Activated naive CD8-positive, alpha-beta T cell treated with anti-CD3 and anti-CD28 coated beads, Interleukin-2, amount 10 ng/mL, durations not matched to agents 7 days and 5 days (primary cell): ENCODE data around the gene GRB14. TPM values are rescaled to one million over a fixed set of nuclear protein-coding genes. Genes with fewer than 3 reads are reported as not detected.

ENCODE experiments used
- ATAC-seq: fragments of 150-1000 bp; cut with Tn5 transposase; one replicate; pipeline ENCODE4 v1.10.0; 2021; ENCODE audit warnings: low read depth, moderate library complexity
- POLR2A ChIA-PET: fragments of 350-600 bp; sonication (Branson Sonifier 250); formaldehyde crosslinking; loops from one replicate; lab custom pipeline; 2021; ENCODE audit warnings: antibody characterized with exemption; lab: Charles Lee
- DNase-seq: peaks from one replicate; pipeline ENCODE4 v3.0.0; 2021
- H3K27ac Mint-ChIP-seq: one replicate; pipeline ENCODE4 v1.8.0; 2022; ENCODE audit warnings: mild to moderate bottlenecking, mixed read lengths
- H3K27me3 Mint-ChIP-seq: one replicate; pipeline ENCODE4 v1.8.0; 2022; ENCODE audit warnings: mild to moderate bottlenecking, moderate library complexity, mixed read lengths
- H3K36me3 Mint-ChIP-seq: one replicate; pipeline ENCODE4 v1.8.0; 2021; ENCODE audit warnings: mild to moderate bottlenecking, mixed read lengths
- H3K4me1 Mint-ChIP-seq: one replicate; pipeline ENCODE4 v1.8.0; 2021; ENCODE audit warnings: mixed read lengths
- H3K4me3 Mint-ChIP-seq: one replicate; pipeline ENCODE4 v1.8.0; 2022; ENCODE audit warnings: mild to moderate bottlenecking, moderate library complexity, mixed read lengths
- H3K9me3 Mint-ChIP-seq: one replicate; pipeline ENCODE4 v1.8.0; 2021; ENCODE audit warnings: mixed read lengths
- total RNA-seq, 2 experiments: library from RNA; stranded (reverse); gene quantifications; one replicate each; pipeline ENCODE4 v1.2.3, GENCODE V29; 2021

The GRB14 gene
- not detected for total RNA-seq

- no peak within 1 kb of the TSS for H3K27ac Mint-ChIP-seq
- no peaks in the 10 kb centered on the region for H3K9me3 Mint-ChIP-seq
- H3K36me3 Mint-ChIP-seq, result no peaks in the 10 kb centered on the region
- H3K4me3 Mint-ChIP-seq, result no peak within 1 kb of the TSS
- peaks cover 33% of the 10 kb centered on the region for H3K27me3 Mint-ChIP-seq
- POLR2A ChIA-PET, result no interaction called here
- DNase-seq (no peak), ATAC-seq (no peak)
- H3K4me1 Mint-ChIP-seq, result no peaks in the 10 kb centered on the region
Observed at GRCh38 chr2:164620873-164621763, at the start of gene GRB14. Gene GRB14, minus strand, starts transcription at chr2:164621482. Its CDS starts 173 bp downstream, at chr2:164621309.

- Mint-ChIP-seq H3K36me3 (no peaks in the 10 kb centered on the region), H3K4me3 (no peak overlapping the region), H3K27me3 (no peaks in the 10 kb centered on the region), H3K27ac (no peak overlapping the region), H3K4me1 (no peaks in the 10 kb centered on the region), H3K9me3 (no peaks in the 10 kb centered on the region)
- DNase-seq, result no peak
- POLR2A ChIA-PET, result no interaction called here
- no peak for ATAC-seq
Observed at GRCh38 chr2:164669291-164669690, 48.0 kb upstream of the GRB14 start.

GRCh38 chr2:164667566-164667965 is 46.3 kb upstream of the GRB14 start:
- H3K27me3 Mint-ChIP-seq, result no peaks in the 10 kb centered on the region
- H3K4me3 Mint-ChIP-seq, result no peak overlapping the region
- no peak for ATAC-seq

GRCh38 chr2:164664070-164664469 is 42.8 kb upstream of the GRB14 start:
- H3K36me3 Mint-ChIP-seq, result no peaks in the 10 kb centered on the region
- no peaks in the 10 kb centered on the region for H3K9me3 Mint-ChIP-seq
- ATAC-seq, result no peak
- H3K4me1 Mint-ChIP-seq, result no peaks in the 10 kb centered on the region
- POLR2A ChIA-PET, result interaction anchor here (0.6 kb wide), 1 partner anchor 50 kb away, joined by 8 read pairs; no protein-coding TSS in a partner anchor
- no peak overlapping the region for H3K27ac Mint-ChIP-seq
- no peak for DNase-seq
- H3K4me3 Mint-ChIP-seq, result no peak overlapping the region
- H3K27me3 Mint-ChIP-seq, result no peaks in the 10 kb centered on the region

More at GRCh38 chr2:164667566-164667965, 46.3 kb upstream of the GRB14 start:
- Mint-ChIP-seq H3K4me1 (no peaks in the 10 kb centered on the region), H3K36me3 (no peaks in the 10 kb centered on the region), H3K27ac (no peak overlapping the region), H3K9me3 (no peaks in the 10 kb centered on the region)
- POLR2A ChIA-PET, result no interaction called here
- DNase-seq, result no peak

- DNase-seq (no peak), ATAC-seq (no peak)
- H3K4me3 Mint-ChIP-seq, result no peak overlapping the region
- H3K27ac Mint-ChIP-seq, result no peak overlapping the region
- POLR2A ChIA-PET, result no interaction called here
- no peaks in the 10 kb centered on the region for H3K9me3 Mint-ChIP-seq
- H3K36me3 Mint-ChIP-seq, result no peaks in the 10 kb centered on the region
- H3K27me3 Mint-ChIP-seq, result no peaks in the 10 kb centered on the region
- no peaks in the 10 kb centered on the region for H3K4me1 Mint-ChIP-seq
Observed at GRCh38 chr2:164662868-164663631, 41.8 kb upstream of the GRB14 start.

GRCh38 chr2:164662066-164662465 is 40.8 kb upstream of the GRB14 start:
- Mint-ChIP-seq H3K4me1 (no peaks in the 10 kb centered on the region), H3K36me3 (no peaks in the 10 kb centered on the region), H3K27ac (no peak overlapping the region), H3K4me3 (no peak overlapping the region), H3K9me3 (no peaks in the 10 kb centered on the region), H3K27me3 (no peaks in the 10 kb centered on the region)
- ATAC-seq, result no peak
- no peak for DNase-seq
- POLR2A ChIA-PET, result no interaction called here

- Mint-ChIP-seq H3K4me1 (no peaks in the 10 kb centered on the region), H3K4me3 (no peak overlapping the region), H3K27me3 (no peaks in the 10 kb centered on the region), H3K9me3 (no peaks in the 10 kb centered on the region), H3K27ac (no peak overlapping the region), H3K36me3 (no peaks in the 10 kb centered on the region)
- DNase-seq (no peak), ATAC-seq (no peak)
- POLR2A ChIA-PET, result no interaction called here
Observed at GRCh38 chr2:164661349-164661748, 40.1 kb upstream of the GRB14 start.

GRCh38 chr2:164657129-164657528 is 35.8 kb upstream of the GRB14 start:
- peaks cover 3% of the 10 kb centered on the region for H3K9me3 Mint-ChIP-seq
- H3K27me3 Mint-ChIP-seq, result no peaks in the 10 kb centered on the region
- H3K4me3 Mint-ChIP-seq, result no peak overlapping the region
- no peaks in the 10 kb centered on the region for H3K36me3 Mint-ChIP-seq
- POLR2A ChIA-PET, result no interaction called here
- no peak for DNase-seq
- ATAC-seq, result no peak
- H3K27ac Mint-ChIP-seq, result no peak overlapping the region
- H3K4me1 Mint-ChIP-seq, result no peaks in the 10 kb centered on the region

- POLR2A ChIA-PET, result no interaction called here
- Mint-ChIP-seq H3K9me3 (peaks cover 4% of the 10 kb centered on the region), H3K4me3 (no peak overlapping the region), H3K27me3 (no peaks in the 10 kb centered on the region), H3K36me3 (no peaks in the 10 kb centered on the region), H3K4me1 (no peaks in the 10 kb centered on the region), H3K27ac (no peak overlapping the region)
- DNase-seq, result no peak
- no peak for ATAC-seq
Observed at GRCh38 chr2:164655750-164656149, 34.5 kb upstream of the GRB14 start.

GRCh38 chr2:164655336-164655735 is 34.1 kb upstream of the GRB14 start:
- ATAC-seq (no peak), DNase-seq (no peak)
- Mint-ChIP-seq H3K36me3 (no peaks in the 10 kb centered on the region), H3K9me3 (peaks cover 4% of the 10 kb centered on the region), H3K4me1 (no peaks in the 10 kb centered on the region), H3K4me3 (no peak overlapping the region), H3K27me3 (no peaks in the 10 kb centered on the region), H3K27ac (no peak overlapping the region)
- POLR2A ChIA-PET, result no interaction called here

GRCh38 chr2:164651361-164651760 is 30.1 kb upstream of the GRB14 start:
- Mint-ChIP-seq H3K9me3 (peaks cover 4% of the 10 kb centered on the region), H3K27me3 (no peaks in the 10 kb centered on the region), H3K4me1 (no peaks in the 10 kb centered on the region), H3K4me3 (no peak overlapping the region), H3K27ac (no peak overlapping the region), H3K36me3 (no peaks in the 10 kb centered on the region)
- POLR2A ChIA-PET, result no interaction called here
- ATAC-seq (no peak), DNase-seq (no peak)

- ATAC-seq (no peak), DNase-seq (no peak)
- H3K27ac Mint-ChIP-seq, result no peak overlapping the region
- no peaks in the 10 kb centered on the region for H3K36me3 Mint-ChIP-seq
- H3K27me3 Mint-ChIP-seq, result no peaks in the 10 kb centered on the region
- POLR2A ChIA-PET, result no interaction called here
- no peak overlapping the region for H3K4me3 Mint-ChIP-seq
- no peaks in the 10 kb centered on the region for H3K9me3 Mint-ChIP-seq
- no peaks in the 10 kb centered on the region for H3K4me1 Mint-ChIP-seq
Observed at GRCh38 chr2:164644036-164644700, 22.9 kb upstream of the GRB14 start.

- Mint-ChIP-seq H3K27me3 (no peaks in the 10 kb centered on the region), H3K36me3 (no peaks in the 10 kb centered on the region), H3K4me3 (no peak overlapping the region), H3K27ac (no peak overlapping the region), H3K9me3 (no peaks in the 10 kb centered on the region), H3K4me1 (no peaks in the 10 kb centered on the region)
- DNase-seq, result no peak
- ATAC-seq, result no peak
- POLR2A ChIA-PET, result no interaction called here
Observed at GRCh38 chr2:164642946-164643555, 21.8 kb upstream of the GRB14 start.
